Measurements from ENCODE around the gene KIAA1614.
A peak's percentile ranks its signal among the peaks of the same experiment; 100 is the strongest.
"Not testable (repeated sequence)": the region's sequence is repeated elsewhere in the genome, so short reads cannot be mapped to it uniquely, and the experiment has no call there.

KIAA1614 gene

DNA sequence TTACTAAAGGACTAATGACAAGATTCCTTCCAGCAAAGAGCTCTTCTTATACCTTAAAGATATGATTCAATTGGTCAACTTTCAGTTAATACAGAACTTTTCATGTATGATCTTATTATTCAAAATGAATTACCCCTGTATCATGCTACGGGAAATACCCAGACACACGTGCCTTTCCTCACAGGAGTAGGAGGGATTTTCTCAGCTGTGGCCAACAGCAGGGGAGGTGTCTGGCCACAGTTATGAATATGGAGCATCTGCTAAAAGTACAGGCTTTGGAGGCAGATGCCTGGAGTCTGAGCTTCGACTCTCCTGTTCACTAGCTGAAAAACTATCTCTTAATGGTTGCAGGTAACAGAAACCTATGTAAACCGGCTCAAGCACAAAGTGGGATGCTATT is 53.6 kb downstream of the KIAA1614 start:
- DNase-seq, result no peak

DNA sequence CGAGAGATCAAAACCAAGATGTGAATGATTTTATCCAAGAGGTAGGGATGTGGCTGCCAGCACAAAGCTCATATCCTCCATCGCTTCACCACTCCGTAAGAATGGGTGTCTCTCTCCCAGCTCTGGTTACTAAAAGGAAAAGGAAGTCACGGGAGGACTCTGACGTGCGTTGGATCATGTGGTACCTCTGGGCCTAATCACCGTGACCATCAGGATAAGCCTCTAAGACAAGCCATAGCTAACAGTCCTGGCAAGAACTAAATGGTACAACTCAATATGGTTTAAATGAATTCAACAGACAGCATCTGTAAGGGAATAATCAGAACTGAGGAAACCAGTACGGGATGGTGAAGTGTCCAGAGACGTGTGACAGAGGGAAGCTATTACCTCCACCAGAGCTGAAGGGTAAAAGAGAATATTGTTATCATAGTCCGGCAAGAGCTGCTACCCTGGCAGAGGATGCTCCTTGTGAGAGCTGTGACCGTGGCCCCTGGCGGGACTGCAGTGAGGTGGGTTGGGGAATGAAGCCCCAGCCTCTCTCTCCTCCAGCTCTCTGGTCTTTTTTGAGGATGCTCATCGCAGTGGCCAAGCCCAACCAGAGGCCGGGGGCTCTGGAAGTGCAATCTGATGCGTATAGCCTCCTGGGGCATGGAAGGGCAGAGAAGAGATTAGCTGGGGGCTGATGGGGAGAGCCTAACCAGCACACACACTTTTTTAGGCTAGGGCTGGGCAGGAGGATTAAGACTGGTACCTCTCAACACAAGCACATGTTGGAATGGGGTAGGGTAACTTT is 54.2 kb downstream of the KIAA1614 start:
- DNase-seq, result no peak

- DNase-seq, result no peak
These were observed 54.9 kb downstream of the KIAA1614 start for GRCh38 chr1:180967558-180967957.

- not testable (repeated sequence) for DNase-seq
These were observed 56.1 kb downstream of the KIAA1614 start for GRCh38 chr1:180968834-180969233.

DNA sequence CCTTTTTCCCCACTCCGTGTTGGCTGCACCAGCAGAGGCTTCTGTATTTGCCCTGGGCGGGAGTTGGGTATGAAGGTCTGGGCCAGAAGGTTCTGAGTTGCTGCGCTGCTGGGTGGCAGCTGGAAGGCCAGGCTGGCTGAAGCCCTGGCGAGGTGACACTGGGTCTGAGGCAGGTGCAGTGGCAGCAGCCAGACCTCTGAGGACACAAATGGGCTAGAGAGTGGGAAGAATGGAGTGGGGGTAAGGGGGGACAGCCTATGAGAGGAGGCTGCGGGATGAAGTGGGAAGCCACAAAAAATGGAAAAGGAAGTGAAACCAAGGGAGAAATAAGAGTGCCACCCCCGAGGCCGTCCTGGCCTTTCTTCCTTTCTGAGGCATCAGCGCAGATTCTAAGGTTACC is 56.7 kb downstream of the KIAA1614 start:
- no peak for DNase-seq

- no peak for DNase-seq
These were observed 57.8 kb downstream of the KIAA1614 start for GRCh38 chr1:180970333-180971079.

DNA sequence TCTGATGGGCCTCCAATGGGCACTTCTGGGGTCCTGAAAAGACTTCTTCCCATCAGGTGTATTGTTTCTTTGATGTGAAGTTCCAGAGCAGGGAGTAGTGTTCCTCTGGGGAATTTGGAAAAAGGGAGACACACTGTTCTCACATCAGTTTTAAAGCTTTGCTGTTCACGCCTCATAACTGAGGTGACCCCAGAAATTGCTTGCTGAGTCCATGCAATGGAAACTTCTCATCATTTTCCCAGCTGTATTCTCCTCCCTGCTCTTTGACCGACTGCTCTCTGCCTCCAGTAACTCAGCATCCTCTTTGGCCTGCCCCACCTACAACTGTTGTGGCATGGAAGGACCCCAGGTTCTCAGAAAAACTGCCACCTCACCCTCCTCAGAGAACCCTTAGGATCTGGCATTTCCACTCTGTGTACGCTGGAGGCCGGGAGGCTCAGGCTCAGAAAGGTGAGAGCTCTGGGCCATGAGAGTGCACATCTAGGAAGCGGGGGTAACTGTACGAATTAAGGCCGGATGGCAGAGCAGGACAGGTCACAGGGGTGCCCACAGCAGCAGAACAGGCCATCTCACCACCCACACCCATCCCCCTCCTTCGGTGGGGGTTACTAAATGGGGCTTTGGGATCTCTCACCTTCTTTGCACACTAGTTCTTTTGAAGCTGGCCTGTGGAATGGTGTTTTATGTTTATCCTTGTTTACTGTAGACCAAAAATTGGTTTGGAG is 58.7 kb downstream of the KIAA1614 start:
- DNase-seq, result no peak

DNA sequence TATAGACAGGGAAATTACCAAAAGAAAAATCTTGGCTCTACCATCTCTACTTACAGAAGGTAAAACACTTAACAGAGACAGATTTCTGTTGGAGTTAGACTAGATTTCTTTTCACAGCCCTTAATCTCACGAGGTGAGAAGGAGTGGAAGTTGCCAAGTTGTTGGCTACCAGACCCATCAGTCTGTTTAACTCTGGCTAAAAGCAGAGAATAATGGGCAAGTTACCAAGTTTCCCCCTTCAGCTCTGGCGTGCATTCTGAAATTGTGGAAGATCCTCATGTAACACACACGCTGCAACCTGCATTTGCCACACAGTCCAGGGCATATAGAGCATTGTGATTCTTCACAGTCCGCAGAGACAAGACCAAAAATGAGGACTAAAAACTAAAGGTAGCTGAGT is 60.7 kb downstream of the KIAA1614 start:
- no peak for DNase-seq

DNA sequence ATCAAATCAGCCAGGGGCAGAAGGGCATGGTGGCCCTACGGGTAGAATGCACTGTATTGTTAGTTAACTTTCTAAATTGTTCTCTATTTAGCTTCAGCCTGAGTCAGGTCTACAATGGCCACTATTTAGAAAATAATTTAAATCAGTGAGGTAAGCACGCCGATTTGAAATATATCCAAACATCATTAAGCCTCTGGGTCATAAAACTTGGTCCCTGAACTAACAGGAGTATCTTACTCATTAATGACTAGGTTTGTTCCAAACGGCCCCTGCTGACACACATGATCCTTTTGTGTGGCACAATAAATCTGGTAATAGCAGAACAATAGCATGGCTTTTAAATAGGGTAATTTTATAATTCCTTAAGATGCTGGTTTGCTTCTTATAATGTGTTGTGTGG is 61.5 kb downstream of the KIAA1614 start:
- no peak for DNase-seq

DNA sequence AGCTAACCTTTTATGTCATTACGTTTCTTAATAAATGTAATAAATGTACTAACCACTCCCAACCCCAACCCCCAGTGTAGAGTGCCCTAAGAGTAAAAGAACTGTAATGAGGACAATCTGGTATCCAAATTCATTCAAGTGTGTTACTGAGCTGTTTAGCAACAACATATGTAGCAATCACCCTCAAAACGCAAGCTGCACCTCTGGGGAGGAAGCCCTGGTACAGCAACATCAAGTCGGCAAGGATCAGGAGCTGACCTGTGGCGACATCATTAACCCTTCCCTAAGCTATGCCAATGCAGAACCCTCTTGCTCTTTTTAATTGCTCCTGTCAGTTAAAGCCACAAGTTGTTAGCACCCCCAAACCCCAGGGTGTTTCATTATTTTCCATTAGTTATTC is 62.9 kb downstream of the KIAA1614 start:
- no peak for DNase-seq

DNA sequence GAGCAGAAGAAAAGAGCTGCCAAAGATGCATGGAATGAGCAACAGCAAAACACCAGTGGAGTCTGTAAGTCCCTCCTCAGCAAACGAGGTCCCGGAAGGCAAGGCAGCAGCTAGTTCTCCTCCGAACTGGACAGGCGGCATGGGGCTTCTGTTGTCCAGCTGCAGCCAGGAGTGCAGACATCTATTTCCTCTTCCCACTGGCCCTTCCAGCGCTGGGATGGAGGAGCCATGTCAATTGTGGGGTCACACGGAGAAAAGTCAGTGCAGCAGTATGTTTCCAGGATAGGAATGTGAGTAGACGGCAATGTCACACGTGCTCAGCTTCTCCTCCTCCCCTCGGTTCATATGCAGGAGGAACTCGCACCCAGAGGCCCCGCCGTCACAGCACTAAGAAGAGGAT is 63.5 kb downstream of the KIAA1614 start:
- DNase-seq, result no peak

DNA sequence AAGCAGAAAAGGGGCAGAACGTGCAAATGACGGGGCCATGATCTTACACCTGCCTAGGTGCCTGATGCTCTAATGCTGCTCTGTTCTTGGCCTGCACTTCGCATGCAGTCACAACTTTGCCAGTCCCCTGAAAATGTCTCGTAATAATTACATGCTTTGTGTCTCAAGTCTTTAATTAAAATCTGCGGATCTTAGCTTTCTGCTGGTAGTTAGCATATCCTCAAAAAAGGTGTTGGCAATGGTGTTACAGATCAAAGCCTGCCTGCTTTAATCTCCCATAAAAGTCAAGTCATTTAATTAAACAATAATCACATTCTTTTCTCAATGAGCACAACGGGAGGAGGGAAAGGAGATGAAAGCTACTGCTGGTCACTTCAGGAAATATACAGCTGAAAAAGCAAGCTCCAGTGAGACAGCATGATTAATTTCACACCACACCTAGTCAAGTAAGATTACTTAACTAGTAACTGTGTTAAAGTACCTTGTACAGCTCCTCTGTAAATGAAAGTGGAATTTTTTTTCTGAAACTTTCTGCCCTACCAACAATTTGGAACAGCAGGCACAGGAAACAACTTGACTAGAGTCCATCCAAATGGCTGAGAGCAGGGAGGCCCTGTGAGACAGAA is 64.1 kb downstream of the KIAA1614 start:
- DNase-seq, result no peak

DNA sequence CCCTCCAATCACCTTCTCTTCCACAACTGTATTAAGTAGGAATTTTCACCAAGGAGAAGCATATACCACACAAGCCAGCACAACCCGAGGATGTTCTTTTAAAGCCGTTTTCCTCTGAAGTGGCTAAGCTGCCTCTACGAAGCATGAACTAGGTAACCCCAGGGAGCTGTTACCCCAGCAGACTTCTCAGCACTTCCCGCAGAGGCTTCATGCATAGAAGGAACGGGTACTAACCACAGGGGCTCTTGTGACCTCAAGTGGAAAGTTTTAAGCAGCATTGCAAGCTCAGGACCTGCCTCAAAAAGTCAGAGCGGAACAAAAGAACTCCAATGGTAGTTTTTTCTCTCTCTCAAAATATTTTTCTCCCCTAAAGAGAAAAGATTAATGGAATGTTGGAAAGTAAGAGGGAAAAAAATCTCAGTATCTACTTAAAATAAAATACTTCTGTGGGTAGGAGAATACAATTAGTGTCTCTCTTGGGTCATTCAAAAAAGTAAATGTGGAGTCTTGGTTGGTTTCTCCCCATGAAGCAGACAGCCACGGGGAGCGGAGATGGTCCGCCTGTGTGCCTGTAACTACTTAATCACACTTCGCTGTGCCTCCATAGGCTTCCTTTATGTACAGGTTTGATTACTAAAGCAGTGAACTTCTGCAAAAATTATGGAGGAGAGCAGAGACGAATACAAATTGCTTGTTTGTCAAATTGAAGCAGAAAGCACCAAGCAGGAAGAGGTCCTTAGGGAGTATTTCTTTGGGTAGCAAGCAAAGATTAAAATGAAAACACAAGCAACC is 69.1 kb downstream of the KIAA1614 start:
- DNase-seq, result no peak

- no peak for DNase-seq
These were observed 69.7 kb downstream of the KIAA1614 start for GRCh38 chr1:180982422-180982821.

DNA sequence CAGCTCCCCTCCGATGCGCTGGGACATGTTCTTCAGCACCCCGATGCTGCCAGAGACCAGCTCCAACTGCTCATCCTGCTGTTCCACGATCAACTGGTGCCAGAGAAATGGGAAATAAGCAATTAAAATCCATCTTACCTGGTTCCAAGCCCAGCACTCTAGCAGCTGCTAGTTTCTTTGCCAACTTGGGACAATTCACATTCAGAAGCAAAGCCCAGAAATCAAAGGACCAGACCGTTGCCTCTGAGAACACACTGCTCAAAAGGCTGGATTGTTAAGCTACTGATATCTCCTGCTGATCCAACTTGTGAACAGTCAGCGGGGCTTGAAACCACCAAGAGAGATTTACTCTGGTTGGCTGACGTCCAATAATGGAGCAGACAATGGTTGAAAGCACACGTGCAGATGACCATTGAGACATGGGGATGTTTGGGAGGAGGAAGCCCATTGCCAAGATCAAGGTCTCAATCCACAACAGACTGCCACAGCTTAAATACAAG is 75.6 kb downstream of the KIAA1614 start:
- no peak for DNase-seq

GRCh38 chr1:180994262-180994661 is 81.6 kb downstream of the KIAA1614 start:
- DNase-seq, result peak; percentile 22

- DNase-seq, result peak; percentile 44
These were observed 85.3 kb downstream of the KIAA1614 start for GRCh38 chr1:180997843-180998504.

Measured in fibroblast of skin of back (primary cell).